H1 (cell line): ENCODE results near the gene ANKRD40.

ENCODE experiments used
- CTCF ChIP-seq, 3 experiments: IDR thresholded peaks; 1 replicate in 2 of 3; 2 replicates in 1 of 3; pipeline versions ENCODE4 v1.5.1 to v1.6.1; 2011; ENCODE audit warnings: low read length in 3 of 3, mild to moderate bottlenecking in 3 of 3, inconsistent platforms in 2 of 3, low read depth in 1 of 3, moderate library complexity in 1 of 3; ENCODE audit not compliant: insufficient read depth in 1 of 3; ENCODE audit errors: control extremely low read depth in 1 of 3
- EZH2 ChIP-seq: fragments of 200-600 bp; sonication (generic); IDR thresholded peaks from 2 replicates; pipeline ENCODE4 v1.7.1; 2012; ENCODE audit warnings: low read depth, mild to moderate bottlenecking, moderate library complexity, low read length, inconsistent platforms; ENCODE audit not compliant: severe bottlenecking

GRCh38 chr17:50689251-50689650, 18.5 kb downstream of the ANKRD40 start:
- TF ChIP-seq CTCF (IDR thresholded peaks at IDR 0.05; ENCODE audit: control extremely low read depth in 1 of 3, insufficient read depth in 1 of 3, low read depth in 1 of 3, low read length in 3 of 3) = no peak
- TF ChIP-seq EZH2 = no peak
